Gastroesophageal sphincter (tissue), 3 donors: Measurements from ENCODE around the gene FAM83G.

ENCODE experiments used
- POLR2A ChIP-seq, 2 donors: fragments of 450-650 bp; IDR thresholded peaks; one replicate each; pipeline ENCODE4 v1.6.1; 2017; ENCODE audit warnings: antibody characterized with exemption in 2 of 2, mild to moderate bottlenecking in 2 of 2, moderate library complexity in 1 of 2
- POLR2AphosphoS5 ChIP-seq: sonication (generic); formaldehyde crosslinking; IDR thresholded peaks from one replicate; pipeline ENCODE4 v1.6.1; 2017; ENCODE audit warnings: antibody characterized with exemption
- TF ChIP-seq, protein P1 (sequence below), 4 experiments: fragments of 200-600 bp in 2 of 4; fragments of 450-650 bp in 2 of 4; sonication (generic) in 1 of 4; IDR thresholded peaks; one replicate each; pipeline ENCODE4 v1.5.1; 2017 to 2019; ENCODE audit warnings: antibody characterized with exemption in 4 of 4, mild to moderate bottlenecking in 2 of 4, moderate library complexity in 2 of 4

GRCh38 chr17:19017401-19017800, 12.8 kb upstream of the FAM83G start:
- TF ChIP-seq, protein P1, sequence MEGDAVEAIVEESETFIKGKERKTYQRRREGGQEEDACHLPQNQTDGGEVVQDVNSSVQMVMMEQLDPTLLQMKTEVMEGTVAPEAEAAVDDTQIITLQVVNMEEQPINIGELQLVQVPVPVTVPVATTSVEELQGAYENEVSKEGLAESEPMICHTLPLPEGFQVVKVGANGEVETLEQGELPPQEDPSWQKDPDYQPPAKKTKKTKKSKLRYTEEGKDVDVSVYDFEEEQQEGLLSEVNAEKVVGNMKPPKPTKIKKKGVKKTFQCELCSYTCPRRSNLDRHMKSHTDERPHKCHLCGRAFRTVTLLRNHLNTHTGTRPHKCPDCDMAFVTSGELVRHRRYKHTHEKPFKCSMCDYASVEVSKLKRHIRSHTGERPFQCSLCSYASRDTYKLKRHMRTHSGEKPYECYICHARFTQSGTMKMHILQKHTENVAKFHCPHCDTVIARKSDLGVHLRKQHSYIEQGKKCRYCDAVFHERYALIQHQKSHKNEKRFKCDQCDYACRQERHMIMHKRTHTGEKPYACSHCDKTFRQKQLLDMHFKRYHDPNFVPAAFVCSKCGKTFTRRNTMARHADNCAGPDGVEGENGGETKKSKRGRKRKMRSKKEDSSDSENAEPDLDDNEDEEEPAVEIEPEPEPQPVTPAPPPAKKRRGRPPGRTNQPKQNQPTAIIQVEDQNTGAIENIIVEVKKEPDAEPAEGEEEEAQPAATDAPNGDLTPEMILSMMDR (IDR thresholded peaks at IDR 0.05) = no peak
- no peak for TF ChIP-seq POLR2AphosphoS5
- TF ChIP-seq POLR2A (IDR thresholded peaks at IDR 0.05) = no peak
